ENCODE measurements around the gene RNF112.
"Not testable (repeated sequence)": the region's sequence is repeated elsewhere in the genome, so short reads cannot be mapped to it uniquely, and the experiment has no call there.

The RNF112 gene

DNA sequence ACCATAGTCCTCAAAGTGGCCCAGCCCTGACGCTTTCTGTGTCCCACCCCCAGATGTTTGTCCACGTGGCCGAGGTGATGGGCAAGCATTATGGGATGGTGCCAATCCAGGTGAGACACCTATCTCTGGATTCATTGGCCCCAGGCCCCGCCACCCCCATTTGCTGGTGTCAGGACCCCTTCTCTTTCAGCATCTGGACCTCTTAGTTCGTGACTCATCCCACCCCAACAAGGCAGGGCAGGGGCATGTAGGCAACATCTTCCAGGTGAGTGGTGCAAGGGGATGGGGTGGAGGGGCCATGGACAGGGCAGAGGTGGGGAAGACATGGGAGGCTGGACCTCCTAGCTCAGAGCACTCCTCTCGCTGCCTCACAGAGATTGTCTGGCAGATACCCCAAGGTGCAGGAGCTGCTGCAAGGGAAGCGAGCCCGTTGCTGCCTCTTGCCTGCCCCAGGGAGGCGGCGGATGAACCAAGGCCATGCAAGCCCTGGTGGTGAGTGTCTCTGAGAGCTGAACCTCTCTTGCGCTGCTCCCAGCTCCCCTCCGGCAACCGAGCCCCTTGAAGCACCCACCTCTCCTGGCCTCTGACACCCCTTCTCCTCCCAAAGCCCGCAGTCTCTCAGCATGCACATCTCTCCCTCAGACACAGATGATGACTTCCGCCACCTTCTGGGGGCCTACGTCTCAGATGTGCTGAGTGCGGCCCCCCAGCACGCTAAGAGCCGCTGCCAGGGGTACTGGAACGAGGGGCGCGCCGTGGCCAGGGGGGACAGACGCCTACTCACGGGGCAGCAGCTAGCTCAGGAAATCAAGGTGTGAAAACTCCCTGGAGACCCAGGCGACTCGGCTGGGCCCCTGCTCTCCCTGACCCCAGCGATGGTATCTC lies 3.6 kb downstream of the RNF112 start:
- DNase-seq (ENCODE audit: low read depth): no peak

DNA sequence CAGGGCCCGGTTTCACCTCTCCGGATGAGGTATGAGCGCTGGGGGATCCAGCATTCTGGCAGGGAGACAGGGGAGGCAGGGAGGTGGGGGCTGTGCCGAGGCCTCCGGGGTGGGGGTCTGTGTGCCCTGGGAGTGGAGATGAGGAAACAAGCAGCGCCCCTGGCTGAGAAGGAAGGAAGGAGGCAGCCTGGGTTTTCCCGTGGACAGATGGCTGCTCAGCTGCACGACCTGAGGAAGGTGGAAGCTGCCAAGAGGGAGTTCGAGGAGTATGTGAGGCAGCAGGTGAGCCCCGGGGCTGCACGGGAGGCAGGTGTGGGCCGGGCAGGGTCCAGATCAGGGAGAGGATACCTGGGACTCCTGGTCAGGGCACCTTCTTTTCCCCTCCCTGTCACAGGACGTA lies 4.3 kb downstream of the RNF112 start:
- DNase-seq (ENCODE audit: low read depth): no peak

DNA sequence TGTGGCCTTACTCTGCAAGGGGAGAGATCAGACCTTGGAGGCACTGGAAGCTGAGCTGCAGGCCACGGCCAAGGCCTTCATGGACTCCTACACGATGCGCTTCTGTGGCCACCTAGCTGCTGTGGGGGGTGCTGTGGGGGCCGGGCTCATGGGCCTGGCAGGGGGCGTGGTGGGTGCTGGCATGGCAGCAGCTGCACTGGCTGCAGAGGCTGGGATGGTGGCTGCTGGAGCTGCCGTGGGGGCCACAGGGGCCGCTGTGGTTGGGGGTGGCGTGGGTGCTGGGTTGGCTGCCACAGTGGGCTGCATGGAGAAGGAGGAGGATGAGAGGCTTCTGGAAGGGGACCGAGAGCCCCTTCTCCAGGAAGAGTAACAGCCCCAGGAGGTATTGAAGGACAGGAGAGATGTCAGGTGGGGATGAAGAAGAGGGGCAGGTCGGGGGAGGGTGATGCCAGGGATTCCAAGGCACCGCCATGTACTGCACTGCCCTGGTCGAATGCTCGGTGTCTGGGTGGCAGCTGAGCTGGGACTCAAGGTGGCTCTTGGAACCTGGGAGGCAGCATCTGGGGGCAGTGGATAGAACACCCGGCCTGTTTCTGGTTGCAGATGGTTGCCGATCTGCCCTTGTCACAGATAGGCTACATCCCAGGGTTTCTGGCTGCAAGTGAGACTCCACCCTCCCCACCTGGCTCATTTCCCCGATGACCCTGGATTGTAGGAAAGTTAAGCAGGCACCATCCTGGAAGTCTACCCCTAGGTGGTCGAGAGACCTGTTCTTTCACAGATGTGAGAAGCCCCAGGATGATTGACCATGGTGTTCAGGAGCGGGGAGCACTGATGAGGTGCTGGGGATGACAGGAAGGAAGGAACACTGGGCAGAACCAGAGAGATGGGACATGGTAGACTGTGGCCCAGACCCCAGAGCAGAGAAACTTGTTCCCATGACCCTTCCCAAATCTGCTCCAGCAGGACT lies 5.1 kb downstream of the RNF112 start:
- no peak for DNase-seq (ENCODE audit: low read depth)

DNA sequence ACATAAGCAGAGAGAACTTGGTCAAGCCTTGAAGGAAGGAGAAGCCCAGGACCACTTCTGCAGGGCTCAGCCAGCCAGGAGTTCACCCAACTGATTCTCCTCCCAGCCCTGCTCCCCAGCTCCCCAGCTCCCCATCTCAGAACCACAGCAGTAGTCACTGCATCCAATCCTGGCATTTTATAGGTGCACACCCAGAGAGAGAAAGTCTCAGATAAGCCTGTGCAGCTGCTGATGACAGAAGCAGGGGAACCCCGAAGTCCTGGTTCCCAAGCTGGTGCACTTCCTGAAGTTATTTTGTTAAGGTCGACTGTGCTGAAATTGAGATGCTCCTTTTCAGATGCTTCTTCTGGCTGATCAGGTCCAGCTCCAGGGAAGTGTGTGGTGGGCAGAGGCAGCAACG lies 6.6 kb downstream of the RNF112 start:
- no peak for DNase-seq (ENCODE audit: low read depth)

DNA sequence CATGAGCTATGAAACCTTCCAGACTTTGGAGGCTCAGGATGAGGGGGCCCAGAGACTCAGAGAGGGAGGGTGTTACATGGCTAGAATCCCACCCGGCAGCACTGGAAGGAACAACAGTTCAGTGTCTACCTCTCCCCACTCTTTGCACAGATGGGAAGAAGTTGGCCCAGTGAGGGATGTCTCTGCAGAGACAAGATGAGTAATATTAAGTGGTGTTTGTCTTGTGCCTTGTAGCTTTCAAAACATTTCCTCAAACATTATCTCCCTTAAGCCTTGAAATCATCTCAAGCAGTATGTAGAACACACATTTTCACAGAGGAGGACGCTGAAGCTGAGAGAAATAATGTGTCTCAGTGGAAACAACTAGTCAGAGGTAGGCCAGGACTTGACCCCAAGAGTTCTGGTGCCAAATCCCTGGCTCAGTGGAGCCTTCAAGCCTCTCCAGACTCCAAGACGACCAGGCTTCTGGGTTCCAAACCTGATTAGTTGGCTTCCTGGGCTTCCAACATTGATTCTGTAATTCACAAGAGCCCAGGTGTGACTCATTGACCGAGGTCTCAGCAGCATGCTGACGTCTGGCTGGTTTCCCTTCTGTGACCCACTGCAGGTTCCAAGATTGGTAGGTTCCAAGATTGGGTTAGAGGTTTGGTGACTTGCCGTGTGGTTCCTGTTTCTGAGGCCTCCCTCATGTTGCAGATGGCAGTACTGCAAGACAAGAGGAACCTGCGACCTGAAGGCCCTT lies 7.4 kb downstream of the RNF112 start:
- DNase-seq (ENCODE audit: low read depth): no peak

DNA sequence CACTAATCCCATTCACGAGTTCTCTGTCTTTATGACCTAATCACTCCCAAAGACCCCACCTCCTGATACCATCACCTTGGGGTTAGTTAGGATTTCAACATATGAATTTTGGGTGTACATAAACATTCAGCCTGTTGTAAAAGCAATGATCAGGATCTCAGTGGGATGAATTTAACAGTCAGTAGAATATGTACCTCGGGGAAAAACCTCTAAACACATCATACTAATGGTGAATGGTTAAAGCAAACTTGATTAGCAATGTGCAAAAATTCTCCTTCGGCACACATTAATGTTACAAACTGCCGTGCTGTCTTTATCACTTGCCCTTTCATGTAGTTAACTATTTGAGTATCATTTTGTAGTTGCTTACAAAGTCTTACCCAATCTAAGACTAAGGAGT lies 10.2 kb downstream of the RNF112 start:
- no peak for DNase-seq (ENCODE audit: low read depth)

DNA sequence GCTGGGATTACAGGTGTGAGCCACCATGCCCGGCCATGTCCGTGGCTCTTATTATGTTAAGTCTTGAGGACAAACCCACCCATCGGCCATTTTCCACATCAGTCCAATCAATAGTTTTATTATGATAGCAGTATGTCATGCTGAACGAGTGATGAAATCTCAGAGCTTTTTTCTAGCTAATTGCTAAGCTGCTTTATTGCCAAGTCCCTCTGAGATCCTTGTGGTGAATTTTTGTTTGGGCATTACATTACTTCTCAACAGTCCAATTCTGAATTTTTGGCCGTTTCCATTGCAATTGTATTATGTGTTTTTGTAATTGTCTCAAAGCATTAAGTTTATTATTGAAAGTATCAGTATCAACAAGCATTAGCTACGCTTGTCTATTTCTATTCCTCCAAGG lies 10.9 kb downstream of the RNF112 start:
- DNase-seq (ENCODE audit: low read depth): no peak

DNA sequence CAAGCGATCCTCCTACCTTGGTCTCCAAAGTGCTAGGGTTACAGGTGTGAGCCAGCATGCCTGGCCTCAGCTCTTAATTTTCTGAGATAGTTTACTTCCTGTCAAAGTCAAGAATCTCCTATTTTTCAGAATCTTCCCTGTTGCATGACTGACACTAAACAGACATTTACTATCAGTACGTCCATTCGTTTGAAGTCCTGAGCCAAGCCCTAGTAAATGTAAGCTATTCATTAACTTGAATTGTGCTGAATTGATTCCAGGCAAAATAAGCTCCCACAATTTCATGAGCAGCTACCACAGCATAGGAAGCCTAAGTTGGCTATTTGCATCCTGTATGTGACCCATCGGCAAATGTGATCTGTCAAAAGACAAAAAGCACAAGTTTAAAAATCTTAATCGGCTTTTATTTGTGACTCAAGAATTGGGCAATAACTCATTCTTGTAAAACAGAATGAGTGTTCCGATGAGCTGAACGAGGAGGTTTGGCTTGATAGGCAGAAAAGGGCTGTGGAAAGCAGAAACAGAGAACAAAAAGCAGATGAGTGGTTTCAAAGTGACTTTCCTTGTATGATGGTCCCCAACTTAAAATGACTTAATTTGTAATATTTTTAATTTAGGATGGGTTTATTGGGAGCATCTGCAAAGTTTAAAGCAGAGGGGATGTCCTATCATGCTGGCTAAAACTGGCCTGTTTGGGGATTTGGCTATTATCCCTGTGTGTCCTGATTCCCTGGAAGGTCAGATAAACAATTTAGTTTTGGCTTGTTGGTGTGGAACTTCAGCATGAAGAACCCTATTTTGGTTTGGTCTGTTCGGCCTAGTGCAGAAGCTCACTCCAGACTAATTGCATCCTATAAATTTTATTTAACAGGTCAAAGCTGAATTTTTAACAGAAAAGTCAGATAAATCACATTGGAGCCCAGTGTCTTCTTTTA lies 14.2 kb downstream of the RNF112 start:
- DNase-seq (ENCODE audit: low read depth): no peak

DNA sequence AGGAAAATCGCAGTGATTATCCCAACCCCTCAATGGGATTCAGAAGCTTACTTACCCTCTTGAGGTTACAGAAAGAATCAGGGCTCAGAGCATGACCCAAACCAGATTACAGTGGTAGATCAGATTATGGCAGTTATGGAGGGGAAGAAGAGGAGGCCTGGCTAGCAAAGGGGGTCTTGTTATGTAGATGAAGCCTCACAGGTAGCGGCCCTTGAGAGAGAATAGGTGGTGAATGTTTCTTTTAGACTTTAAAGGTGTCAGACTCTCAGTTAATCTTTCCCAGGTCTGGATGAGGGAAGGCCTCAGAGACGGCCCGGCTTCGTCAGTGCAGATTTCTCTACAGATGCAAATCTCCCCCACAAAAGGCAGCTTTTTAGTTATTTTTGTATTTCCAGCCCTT lies 15.6 kb downstream of the RNF112 start:
- DNase-seq (ENCODE audit: low read depth): no peak

DNA sequence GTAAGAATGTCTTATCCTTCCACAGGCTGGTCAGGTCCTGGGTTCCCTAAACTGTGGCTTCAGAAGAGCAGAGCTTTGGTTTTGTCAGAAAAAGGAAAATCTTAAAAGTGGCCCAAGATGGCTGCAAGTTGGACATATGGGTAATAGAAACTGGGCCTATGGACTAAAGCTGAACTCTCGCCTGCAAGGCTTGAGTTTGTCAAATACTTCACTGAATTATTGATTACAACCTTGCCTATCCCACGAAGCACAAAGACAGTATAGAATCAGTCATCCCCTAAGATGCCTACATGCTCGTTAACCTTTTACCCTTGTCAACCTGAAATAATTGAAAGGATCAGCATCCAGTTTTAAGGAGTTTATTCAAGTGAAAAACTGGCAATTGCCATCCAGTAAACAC lies 20.7 kb downstream of the RNF112 start:
- DNase-seq (ENCODE audit: low read depth): no peak

DNA sequence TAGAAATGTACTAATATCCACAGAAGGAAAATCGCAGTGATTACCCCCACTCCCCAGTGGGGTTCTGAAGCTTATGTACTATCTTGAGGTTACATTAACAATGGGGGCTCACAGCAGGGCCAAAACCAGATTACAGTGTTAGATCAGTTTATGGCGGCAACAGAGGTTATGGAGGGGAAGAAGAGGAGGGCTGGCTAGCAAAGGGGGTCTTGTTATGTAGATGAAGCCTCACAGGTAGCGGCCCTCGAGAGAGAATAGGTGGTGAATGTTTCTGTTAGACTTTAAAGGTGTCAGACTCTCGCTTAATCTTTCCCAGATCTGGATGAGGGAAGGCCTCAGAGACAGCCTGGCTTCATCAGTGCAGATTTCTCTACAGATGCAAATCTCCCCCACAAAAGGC lies 22.2 kb downstream of the RNF112 start:
- DNase-seq (ENCODE audit: low read depth): no peak

DNA sequence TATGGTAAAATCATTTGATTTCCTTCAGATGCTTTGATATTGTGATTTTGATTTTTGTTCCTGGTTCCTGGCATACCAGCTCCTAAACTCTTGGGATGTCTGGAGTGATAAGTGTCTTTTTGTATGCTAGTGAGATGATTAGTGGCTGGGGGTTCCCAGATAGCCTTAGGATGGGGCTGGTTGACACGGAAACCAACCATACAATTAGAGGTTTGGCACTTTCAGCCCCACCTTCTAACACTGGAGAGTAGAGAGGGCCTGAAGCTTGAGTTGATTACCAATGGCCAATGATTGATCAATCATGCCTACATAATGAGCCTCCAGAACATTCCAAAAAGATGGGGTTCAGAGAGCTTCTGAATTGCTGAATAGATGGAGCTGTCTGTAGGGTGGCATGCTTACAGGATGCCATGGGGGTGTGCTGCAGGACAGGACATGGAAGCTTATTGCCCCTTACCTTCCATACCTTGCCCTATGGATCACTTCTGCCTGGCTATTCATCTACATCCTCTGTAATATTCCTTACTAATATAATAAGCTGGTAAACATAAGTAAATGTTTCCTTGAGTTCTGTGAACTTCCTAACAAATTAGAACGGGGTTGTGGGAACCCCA lies 22.8 kb downstream of the RNF112 start:
- DNase-seq (ENCODE audit: low read depth): no peak

DNA sequence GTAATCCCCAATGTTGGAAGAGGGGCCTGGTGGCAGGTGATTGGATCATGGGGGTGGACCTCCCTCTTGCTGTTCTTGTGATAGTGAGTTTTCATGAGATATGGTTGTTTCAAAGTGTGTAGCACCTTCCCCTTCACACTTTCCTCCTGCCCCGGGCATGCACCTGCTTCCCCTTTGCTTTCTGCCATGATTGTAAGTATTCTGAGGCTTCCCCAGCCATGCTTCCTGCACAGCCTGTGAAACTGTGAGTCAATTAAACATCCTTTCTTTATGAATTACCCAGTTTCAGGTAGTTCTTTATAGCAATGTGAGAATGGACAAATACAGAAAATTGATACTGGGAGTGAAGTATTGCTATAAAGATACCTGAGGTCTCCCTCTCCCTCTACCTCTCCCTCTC lies 29.4 kb downstream of the RNF112 start:
- DNase-seq (ENCODE audit: low read depth): no peak

DNA sequence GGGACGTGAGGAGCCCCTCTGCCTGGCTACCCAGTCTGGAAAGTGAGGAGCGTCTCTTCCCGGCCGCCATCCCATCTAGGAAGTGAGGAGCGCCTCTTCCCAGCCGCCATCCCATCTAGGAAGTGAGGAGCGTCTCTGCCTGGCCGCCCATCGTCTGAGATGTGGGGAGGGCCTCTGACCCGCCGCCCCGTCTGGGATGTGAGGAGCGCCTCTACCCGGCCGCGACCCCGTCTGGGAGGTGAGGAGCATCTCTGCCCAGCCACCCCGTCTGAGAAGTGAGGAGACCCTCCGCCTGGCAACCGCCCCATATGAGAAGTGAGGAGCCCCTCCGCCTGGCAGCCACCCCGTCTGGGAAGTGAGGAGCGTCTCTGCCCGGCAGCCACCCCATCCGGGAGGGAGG lies 30.3 kb downstream of the RNF112 start:
- not testable (repeated sequence) for DNase-seq (ENCODE audit: low read depth)

DNA sequence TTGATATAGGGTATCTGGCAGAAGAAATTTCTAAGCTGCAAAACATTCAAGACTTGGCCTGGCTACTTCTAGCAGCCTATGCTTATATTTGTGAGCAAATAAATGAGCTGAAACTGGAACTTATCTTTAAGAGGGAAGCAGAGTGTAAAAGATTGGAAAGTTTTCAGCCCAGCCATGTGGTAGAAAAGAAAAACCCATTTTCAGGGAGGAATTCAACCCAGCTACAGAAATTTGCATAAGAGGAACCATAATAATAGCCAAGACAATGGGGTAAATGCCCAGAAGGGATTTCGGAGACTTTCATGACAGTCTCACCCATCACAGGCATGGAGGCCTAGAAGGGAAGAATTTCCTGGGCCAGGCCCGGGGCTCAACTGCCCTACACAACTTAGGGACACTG lies 31.7 kb downstream of the RNF112 start:
- DNase-seq (ENCODE audit: low read depth): no peak

DNA sequence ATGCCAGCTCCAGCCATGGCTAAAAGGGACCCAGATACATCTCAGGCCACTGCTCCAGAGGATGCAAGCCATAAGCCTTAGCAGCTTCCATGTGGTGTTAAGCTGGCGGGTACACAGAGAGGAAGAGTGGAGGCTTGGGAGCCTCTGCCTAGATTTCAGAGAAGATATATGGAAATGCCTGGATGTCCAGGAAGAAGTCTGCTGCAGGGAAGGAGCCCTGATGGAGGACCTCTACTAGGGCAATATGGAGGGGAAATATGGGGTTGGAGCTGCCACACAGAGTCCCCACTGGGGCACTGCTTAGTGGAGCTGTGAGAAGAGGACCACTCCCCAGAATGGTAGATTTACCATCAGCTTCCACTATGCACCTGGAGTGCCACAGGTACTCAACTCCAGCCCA lies 32.1 kb downstream of the RNF112 start:
- no peak for DNase-seq (ENCODE audit: low read depth)

DNA sequence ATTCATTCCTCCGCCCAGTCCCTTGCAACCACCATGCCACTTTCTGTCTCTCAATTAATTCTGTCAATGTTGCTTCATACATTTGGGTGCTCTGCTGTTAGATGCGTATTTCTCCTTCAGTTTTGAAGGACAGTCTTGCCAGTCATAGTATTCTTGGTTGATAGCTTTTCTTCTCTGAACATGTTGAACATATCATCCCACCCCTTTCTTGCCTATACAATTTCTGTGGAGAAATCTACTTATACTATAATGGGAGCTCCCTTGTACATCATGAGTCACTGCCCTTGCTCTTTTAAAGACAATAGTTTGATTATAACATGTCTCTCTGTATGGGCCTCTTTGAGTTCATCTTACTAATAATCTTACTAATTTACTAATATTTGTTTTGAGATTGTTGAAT lies 34.1 kb downstream of the RNF112 start:
- no peak for DNase-seq (ENCODE audit: low read depth)

DNA sequence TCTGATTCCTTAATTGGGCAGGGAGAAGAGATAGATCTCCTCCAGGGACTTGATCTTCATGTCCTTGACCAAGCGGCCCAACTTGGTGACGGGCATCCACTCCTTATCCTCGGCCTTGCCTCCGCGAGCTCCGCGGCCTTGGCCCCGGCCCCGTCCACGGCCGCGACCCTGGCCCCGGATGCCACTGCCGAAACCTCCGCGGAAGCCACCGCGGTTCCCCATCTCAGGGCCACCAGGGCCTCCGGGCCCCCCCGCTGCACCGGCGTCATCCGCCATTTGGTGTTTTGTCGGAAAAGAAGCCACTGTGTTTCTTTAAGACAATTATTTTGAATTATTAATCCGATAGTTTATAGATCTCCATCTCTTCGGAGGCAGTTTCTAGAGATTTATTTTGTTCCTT lies 35.5 kb downstream of the RNF112 start:
- not testable (repeated sequence) for DNase-seq (ENCODE audit: low read depth)

DNA sequence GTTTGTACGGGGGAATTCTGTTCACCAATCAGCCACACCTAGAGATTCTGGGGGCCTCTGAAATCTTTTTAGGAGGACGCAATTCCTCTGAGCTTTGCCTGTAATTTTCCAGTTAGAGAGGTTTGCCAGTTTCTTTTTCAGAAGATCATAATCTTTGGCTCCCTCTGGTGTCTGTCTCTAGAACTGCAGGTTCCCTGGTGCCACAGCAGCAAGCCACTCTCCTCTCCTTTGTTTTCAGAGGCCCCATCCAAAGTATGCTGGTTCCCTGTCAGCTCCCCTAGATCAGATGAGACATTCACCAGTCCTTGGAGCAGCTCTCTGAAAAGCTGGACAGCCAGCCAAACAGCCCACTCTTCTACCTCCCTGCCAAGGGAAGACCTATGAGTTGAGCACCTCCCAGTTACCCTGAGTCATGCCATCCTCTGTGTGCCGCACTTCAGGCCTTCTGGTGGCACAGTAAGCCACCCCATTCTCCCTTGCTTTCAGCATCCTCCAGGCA lies 36.1 kb downstream of the RNF112 start:
- DNase-seq (ENCODE audit: low read depth): no peak
